ENCODE data around the gene KRTAP2-2.

DNA sequence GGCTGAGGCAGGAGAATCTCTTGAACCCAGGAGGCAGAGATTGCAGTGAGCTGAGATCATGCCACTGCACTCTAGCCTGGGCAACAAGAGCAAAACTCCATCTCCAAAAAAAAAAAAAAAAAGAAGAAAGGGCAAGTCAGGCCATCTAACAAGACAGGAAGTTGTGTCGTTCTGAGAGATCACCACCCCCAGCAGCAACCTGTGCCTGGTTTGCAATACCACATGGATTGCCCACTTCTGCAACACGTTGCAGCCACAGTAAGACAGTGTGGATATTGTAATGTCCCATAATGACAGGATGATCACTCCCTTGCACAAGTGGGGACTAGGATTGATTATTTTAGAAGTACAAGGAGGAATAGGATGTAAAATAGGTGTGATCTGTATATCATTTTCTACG, 14.0 kb upstream of the KRTAP2-2 start:
- TF ChIP-seq EZH2phosphoT487 (IDR thresholded peaks at IDR 0.05; ENCODE audit: borderline replicate concordance), result no peak
- TF ChIP-seq, protein P1, sequence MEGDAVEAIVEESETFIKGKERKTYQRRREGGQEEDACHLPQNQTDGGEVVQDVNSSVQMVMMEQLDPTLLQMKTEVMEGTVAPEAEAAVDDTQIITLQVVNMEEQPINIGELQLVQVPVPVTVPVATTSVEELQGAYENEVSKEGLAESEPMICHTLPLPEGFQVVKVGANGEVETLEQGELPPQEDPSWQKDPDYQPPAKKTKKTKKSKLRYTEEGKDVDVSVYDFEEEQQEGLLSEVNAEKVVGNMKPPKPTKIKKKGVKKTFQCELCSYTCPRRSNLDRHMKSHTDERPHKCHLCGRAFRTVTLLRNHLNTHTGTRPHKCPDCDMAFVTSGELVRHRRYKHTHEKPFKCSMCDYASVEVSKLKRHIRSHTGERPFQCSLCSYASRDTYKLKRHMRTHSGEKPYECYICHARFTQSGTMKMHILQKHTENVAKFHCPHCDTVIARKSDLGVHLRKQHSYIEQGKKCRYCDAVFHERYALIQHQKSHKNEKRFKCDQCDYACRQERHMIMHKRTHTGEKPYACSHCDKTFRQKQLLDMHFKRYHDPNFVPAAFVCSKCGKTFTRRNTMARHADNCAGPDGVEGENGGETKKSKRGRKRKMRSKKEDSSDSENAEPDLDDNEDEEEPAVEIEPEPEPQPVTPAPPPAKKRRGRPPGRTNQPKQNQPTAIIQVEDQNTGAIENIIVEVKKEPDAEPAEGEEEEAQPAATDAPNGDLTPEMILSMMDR (conservative IDR thresholded peaks at IDR 0.05; ENCODE audit: low read length), result no peak

All from Loucy (cell line).